ENCODE data around the gene SLC38A1.
"Not testable (repeated sequence)": the region's sequence is repeated elsewhere in the genome, so short reads cannot be mapped to it uniquely, and the experiment has no call there.

Gene SLC38A1

DNA sequence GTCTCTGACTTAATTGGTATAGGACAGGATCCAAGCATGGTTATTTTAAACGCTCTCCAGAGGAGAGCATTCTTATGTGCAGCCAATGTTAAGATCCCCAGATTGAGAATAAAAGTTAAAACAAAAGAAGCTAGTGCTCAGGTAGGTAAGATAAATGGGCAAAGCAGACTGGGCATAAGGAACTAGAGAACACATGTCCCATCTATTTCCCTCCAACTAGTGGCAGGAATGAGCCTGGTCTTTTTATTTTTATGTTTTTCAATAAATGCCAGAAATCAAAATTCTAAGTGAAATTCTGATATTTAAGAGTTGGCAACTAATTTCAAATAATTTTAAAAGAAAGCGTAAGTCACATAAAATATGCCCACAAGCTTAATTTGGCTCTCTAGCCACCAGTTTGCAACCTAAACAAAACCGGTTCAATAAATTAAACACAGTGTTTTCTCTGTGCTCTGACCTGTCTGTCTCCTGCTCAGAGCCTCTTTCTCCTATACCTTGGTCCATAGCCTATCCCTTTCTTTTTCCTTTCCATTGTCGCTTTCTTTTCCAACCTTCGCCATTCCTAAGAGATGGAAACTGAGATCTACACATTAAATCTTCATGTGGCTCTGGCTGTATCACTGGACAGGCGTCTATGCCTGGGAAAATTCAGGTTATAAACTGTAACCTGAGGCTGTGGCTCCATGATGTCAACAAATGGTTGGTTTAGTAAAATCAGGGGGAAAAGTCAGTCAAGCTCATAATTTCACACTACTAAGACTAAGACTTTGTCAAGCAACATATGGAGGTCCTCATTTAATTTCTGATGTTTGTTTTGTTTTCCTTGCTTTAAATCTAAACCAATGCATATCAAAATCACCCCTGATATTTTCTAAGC, 5.5 kb downstream of the SLC38A1 start:
- no peak for DNase-seq

GRCh38 chr12:46261646-46262045, 7.2 kb downstream of the SLC38A1 start:
- DNase-seq, result peak; percentile 75

- peak; percentile 87 for DNase-seq
Measured at GRCh38 chr12:46260913-46261476, 7.8 kb downstream of the SLC38A1 start.

DNA sequence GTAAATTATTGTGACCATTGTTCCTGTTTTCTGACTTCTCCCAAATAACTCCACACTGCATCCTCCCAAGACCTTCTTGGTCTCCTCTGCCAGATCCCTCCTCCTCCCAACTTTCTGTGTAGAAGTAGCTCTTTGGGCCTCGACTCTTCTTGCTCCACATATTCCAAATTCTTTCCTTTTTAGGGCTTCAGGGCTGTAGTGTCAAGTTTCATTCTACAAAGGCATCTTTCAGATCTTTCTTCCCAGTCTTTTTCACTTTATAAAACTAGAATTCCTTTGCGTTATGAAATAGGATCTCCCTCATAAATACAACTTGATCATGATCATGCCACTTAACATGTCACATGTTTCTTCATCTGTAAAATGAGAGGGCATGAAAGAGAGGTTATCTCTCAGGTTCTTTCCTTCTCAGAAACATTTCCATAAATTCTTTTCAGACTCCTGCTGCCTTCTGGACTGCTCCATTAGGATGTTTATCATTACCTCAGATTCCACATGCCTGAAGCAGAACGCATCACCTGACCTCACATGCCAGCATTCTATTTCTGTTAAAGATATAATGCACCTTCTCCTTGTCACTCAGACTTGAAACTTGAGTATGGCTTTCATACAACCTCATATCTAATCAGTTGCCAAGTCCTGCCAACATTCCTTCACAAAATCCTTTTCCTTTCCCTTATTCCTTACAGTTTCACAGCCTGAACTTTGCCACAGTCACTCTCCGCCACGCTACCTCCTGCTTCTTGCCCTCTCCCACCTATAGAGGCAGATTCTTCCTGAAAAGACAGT, 8.5 kb downstream of the SLC38A1 start:
- peak; percentile 81 for DNase-seq

DNA sequence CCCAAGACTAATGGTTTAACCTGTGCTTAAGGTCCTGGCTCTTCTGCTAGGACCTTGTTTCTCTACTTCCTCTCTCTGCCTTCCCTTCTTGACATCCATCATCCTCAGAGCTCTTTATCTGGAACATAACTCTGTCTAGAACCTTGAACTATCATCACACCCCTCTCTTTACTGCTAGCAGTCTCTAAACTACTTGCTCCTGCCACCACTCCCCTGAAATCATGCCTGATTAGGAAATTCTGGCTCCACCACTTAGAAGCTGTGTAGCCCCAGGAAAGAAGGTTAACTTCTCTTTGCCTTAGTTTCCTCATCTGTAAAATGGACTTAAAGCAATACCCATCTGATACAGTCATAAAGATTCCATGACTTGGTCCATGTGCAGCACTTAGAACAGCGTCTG, 9.1 kb downstream of the SLC38A1 start:
- DNase-seq, result no peak

- DNase-seq, result no peak
Measured at GRCh38 chr12:46259071-46259470, 9.8 kb downstream of the SLC38A1 start.

- no peak for DNase-seq
Measured at GRCh38 chr12:46258129-46258528, 10.7 kb downstream of the SLC38A1 start.

DNA sequence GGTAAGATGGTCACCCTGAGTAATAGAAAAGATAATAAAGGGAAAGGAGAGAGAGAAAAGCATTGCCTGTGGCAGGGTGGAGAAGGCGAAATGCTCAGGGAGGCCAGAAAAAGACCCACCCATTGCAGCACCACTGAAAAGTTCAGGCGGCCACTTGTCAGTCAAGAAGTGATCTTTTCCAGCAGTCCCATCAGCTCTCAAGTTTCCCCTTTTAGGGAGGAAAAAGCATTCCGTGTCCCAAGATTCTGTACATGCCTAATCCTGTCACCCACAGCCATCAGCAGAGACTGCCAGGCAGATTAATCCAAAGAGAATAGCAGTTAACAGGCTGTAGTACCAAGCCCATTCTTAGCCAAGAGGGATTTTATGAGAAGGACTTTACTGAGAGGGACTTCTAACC, 11.9 kb downstream of the SLC38A1 start:
- DNase-seq, result peak; percentile 76

DNA sequence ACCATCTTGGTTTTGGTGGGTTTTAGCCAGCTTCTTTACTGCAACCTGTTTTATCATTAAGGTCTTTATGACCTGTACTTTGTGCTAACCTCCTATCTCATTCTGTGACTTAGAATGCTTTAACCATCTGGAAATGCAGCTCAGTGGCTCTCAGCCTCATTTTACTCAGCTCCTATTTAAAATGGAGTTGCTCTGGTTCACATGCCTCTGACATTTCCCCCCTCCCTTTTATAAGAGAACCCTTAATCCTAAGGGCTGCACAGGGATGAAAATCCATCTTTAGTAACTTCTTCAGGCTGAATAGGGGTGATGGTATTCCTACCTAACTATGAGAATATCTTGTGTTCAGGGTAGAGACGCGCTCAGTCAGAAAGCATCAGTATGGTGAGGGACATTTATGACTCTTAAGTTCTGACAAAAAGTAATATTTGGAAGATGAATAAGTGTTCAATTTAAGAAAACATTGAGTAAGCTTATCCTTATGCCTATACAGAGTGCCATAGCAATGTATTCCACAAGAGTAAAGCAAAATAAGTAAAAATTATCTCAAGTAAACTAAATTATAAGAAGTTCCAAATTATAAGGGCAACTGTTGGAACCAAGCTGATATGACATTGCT, 15.2 kb downstream of the SLC38A1 start:
- no peak for DNase-seq

DNA sequence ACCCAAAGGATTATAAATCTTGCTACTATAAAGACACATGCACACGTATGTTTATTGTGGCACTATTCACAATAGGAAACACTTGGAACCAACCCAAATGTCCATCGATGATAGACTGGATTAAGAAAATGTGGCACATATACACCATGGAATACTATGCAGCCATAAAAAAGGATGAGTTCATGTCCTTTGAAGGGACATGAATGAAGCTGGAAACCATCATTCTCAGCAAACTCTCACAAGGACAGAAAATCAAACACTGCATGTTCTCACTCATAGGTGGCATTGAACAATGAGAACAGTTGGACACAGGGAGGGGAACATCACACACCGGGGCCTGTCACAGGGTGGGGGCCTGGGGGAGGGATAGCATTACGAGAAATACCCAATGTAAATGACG, 16.8 kb downstream of the SLC38A1 start:
- DNase-seq, result not testable (repeated sequence)

DNA sequence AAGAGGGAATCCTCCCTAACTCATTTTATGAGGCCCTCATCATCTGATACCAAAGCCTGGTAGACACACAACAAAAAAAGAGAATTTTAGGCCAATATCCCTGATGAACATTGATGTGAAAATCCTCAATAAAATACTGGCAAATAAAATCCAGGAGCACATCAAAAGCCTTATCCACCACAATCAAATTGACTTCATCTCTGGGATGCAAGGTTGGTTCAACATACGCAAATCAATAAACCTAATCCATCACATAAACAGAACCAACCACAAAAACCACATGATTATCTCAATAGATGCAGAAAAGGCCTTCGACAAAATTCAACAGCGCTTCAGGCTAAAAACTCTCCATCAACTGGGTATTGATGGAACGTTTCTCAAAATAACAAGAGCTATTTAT, 18.9 kb downstream of the SLC38A1 start:
- DNase-seq, result not testable (repeated sequence)

DNA sequence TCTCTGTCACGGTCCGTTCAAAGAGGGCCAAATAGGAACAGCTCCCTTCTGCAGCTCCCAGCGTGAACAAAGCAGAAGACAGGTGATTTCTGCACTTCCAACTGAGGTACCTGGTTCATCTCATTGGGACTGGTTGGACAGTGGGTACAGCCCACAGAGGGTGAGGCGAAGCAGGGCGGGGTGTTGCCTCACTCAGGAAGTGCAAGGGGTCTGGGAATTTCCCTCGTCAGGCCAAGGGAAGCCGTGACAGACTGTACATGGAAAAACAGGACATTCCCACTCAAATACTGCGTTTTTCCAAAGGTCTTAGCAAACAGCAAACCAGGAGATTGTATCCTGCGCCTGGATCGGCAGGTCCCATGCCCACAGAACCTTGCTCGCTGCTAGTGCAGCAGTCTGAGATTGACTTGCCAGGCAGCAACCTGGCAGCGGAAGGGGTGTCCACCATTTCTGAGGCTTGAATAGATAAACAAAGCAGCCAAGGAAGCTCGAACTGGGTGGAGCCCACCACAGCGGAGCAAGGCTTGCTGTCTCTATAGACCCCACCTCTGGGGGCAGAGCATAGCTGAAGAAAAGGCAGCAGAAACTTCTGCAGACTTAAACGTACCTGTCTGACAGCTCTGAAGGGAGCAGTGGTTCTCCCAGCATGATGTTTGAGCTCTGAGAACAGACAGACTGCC, 22.7 kb downstream of the SLC38A1 start:
- no peak for DNase-seq

DNA sequence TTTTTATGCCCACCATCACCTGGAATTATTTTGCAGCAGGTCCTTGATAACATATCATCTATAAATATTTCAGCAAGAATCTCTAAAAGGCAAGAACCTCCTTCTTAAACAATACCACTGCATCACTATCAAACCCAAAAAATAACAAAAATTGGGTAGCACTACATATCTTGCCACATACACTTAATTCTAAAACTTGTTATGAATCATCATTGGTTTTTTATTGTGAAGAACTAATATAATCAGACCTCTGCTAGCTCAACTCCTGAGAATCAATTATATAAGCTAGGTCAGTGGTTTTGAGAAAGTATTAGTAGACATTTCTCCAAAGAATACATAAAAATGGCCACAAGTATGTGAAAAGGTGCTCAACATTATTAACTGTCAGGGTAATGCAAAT, 23.8 kb downstream of the SLC38A1 start:
- no peak for DNase-seq

DNA sequence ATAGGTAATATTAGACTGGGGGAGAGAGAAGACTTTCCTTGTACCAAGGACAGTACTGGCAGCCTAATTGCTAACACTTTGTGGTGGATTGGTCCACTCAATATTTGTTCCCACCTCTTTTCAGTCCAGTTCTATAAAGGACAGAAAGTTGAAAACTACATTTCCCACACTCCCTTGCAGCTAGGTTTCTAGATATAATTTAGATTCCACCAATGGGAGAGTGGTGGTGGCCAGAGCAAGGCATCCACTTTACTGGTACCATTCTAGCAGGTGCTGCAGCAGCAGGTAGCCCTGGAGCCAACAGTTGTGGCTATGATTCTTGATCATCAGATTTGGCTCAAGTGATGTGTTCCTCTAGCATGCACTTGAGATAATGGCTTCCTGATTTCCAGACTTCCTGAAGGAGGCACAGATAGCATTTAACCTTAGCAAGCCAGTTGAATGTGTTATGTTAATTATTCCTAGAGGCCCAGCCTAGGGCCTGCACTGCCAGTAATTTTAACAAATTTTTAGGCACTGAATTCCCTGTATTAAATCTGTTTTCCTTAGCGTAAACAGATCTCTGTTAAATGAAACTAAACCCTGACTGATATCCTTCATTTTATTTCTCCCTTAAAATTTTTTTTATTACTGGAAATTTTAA, 24.4 kb downstream of the SLC38A1 start:
- DNase-seq, result no peak

DNA sequence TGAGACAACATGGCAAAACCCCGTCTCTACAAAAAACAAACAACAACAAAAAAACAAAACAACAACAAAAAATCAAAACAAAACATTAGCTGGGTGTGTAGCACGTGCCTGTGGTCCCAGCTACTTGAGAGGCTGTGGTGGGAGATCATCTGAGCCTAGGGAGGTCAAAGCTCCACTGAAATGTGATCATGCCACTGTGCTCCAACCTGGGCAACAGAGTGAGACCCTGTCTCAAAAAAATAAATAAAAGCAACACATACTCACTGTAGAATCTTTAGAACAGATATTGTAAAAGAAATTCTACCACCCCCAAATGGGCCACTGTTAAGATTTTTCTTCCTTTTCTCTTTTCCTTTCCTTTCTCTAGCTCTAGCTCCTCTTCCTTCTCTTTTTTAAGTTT, 26.3 kb downstream of the SLC38A1 start:
- no peak for DNase-seq

DNA sequence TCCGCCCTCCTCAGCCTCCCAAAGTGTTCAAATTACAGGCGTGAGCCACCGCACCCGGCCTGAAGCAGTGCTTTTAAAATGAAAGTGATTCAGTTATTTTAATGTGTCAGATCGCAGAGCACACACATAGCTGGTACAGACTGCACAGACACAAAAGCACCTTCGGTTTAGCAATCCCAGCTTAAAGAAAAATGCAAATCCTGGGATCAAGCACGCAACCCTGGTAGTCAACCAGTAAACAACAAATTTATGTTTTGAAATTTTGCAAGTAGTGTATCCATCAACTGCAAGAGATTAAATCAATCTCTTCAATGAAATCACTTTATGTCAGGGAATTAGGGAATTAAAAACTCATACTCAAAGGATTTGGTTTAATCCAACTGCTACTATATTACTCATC, 28.4 kb downstream of the SLC38A1 start:
- no peak for DNase-seq

DNA sequence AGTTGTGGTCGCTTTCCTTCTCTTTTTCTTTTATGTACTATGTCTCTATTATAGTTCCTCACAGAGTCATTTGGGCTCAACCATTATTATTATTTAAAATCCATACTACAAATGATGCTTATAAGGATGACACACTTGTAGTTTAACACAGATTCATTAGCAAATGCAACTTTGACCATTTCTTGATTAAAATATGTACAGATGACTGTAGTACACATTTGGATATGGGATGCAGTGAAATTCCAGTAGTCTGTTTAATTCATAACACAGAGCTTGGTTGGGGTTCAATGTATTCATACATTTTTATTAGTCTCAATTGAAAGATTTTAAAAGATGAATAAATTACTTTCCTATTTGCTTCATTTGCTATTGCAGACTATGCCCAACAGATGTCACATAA, 30.0 kb downstream of the SLC38A1 start:
- DNase-seq, result no peak

DNA sequence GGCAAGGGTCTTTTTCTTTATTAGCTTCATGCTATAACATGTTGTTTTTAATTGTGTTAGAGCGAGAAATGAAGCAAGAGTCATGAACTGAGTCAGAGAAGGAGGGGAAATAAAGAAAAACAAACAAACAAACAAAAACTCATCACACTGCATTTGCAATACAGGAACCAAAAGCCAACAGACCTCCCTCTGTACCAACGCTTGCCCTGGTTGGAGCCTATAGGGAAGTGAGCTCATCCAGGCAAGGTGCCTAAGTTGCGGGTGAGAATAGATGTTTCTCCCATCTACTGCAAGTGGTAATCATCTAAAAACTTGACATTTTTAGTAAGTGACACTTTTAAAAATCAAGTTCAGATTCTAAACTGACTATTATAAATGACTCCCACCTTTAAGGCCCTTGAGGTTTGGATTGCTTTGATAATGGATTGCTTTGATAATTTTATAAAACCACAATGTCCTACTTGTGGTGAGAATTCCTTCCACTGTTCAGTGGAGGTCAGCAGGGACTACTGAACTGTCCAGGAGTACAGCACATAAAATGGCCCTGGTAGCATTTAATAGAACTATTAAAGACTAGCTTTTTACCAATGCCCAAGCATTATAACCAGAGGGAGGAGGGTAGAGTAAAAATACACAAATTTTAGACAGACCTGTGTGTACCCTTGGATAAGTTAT, 31.3 kb downstream of the SLC38A1 start:
- DNase-seq, result no peak

- DNase-seq, result no peak
Measured at GRCh38 chr12:46234000-46234399, 34.8 kb downstream of the SLC38A1 start.

DNA sequence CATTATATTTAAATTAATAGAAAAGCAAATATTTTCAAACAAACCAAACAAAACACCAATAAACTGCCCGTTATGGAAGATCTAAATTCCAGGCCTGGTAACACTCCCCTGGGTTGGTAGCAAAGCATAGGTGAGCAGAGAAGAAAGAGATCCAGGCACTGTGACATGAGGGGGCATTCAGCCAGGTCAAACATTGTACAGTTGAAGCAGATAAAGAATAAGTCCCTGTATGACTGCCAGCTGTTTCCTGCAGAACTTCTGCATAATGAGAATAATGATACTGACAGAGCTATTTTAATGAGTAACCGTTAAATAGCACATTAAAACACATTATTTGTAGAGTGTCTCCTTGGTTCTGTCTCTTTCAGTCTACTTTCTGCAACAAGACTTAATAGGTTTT, 35.4 kb downstream of the SLC38A1 start:
- no peak for DNase-seq

DNA sequence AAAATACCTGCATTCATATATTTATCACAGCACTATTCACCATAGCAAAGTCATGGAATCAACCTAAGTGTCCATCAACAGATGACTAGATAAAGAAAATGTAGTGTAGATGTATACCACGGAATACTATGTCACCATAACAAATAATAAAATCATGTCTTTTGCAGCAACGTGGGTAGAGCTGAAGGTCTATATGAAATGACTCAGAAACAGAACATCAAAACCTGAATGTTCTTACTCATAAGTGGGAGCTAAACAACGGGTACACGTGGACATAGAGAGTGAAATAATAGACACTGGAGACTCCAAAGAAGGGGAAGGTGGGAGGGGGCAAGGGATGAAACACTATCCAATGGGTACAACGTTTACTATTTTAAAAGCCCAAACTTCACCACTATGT, 37.9 kb downstream of the SLC38A1 start:
- DNase-seq, result no peak

DNA sequence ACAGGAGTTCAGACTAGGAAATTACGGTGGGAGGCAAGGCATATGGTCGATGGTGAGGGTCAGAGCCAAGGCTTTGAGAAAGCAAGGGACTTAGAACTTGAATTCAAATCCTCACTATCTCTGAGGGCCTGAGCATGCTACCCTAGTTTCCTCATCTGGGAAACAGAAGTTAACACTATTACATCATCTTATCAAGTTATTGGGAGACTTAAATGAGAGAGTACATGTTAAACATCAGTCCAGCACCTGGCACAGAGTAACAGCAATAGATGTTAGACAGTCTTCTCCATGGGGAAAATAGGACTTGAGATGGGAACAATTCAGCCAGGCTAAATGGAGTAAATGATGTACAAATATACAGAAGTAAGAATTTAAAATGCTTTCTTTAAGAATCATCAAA, 38.5 kb downstream of the SLC38A1 start:
- no peak for DNase-seq

Measured in islet precursor cell (in vitro differentiated cells).